GM21367 (cell line): ENCODE results near the gene GPR173.
A peak's percentile ranks its signal among the peaks of the same experiment; 100 is the strongest.

ENCODE experiments used
- ATAC-seq: cut with Tn5 transposase; IDR thresholded peaks from one replicate; pipeline ENCODE4 v1.9.1; 2021; ENCODE audit not compliant: unreplicated experiment

The GPR173 gene

GRCh38 chrX:53065104-53065503, 16.5 kb downstream of the GPR173 start:
- no peak for ATAC-seq

DNA sequence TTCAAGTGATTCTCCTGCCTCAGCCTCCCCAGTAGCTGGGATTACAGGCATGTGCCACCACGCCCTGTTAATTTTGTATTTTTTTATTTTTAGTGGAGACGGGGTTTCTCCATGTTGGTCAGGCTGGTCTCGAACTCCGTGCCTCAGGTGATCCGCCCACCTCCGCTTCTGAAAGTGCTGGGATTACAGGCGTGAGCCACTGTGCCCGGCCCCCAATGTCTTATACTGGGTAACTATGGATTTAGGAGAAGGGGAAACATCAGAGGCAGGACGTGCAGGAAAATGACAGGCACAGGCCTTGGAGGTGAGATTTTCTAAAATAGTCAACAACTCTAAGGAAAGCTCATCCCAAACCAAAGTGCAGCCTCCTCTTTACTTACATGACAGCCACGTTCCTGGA, 22.5 kb downstream of the GPR173 start:
- no peak for ATAC-seq

GRCh38 chrX:53071604-53072417, 23.2 kb downstream of the GPR173 start:
- ATAC-seq: peak; percentile 83

GRCh38 chrX:53072418-53073114, 24.0 kb downstream of the GPR173 start:
- no peak for ATAC-seq

GRCh38 chrX:53073115-53073586, 24.6 kb downstream of the GPR173 start:
- ATAC-seq: no peak

- no peak for ATAC-seq
These were observed 26.4 kb downstream of the GPR173 start for GRCh38 chrX:53075011-53075410.

GRCh38 chrX:53076671-53077070, 28.1 kb downstream of the GPR173 start:
- no peak for ATAC-seq

DNA sequence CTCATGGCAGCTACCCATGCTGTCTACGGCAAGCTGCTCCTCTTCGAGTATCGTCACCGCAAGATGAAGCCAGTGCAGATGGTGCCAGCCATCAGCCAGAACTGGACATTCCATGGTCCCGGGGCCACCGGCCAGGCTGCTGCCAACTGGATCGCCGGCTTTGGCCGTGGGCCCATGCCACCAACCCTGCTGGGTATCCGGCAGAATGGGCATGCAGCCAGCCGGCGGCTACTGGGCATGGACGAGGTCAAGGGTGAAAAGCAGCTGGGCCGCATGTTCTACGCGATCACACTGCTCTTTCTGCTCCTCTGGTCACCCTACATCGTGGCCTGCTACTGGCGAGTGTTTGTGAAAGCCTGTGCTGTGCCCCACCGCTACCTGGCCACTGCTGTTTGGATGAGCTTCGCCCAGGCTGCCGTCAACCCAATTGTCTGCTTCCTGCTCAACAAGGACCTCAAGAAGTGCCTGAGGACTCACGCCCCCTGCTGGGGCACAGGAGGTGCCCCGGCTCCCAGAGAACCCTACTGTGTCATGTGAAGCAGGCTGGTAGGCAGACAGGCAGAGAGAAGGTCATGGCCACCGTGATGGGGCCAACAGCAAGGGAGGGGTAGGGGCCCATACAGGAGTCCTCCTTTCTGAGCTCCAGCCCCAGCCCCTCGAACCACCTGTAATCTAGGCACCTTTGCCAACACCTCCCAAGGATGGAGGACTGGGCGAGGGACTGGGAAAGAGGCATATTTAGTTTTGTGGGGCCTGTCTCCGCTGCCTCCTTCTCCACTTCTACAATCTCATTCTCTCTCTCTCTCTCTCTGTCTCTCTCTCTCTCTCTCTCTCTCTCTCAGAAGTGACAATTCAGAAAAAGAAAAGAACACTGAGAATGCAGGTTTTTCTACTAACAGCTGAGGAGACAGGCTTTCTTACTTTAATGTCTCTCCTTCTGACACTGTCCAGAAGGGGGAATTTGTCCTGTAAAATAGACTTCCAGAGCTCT, 28.9 kb downstream of the GPR173 start:
- ATAC-seq: no peak

- ATAC-seq: no peak
These were observed 30.4 kb downstream of the GPR173 start for GRCh38 chrX:53078943-53079342.

GRCh38 chrX:53080628-53081580, 32.3 kb downstream of the GPR173 start:
- no peak for ATAC-seq

DNA sequence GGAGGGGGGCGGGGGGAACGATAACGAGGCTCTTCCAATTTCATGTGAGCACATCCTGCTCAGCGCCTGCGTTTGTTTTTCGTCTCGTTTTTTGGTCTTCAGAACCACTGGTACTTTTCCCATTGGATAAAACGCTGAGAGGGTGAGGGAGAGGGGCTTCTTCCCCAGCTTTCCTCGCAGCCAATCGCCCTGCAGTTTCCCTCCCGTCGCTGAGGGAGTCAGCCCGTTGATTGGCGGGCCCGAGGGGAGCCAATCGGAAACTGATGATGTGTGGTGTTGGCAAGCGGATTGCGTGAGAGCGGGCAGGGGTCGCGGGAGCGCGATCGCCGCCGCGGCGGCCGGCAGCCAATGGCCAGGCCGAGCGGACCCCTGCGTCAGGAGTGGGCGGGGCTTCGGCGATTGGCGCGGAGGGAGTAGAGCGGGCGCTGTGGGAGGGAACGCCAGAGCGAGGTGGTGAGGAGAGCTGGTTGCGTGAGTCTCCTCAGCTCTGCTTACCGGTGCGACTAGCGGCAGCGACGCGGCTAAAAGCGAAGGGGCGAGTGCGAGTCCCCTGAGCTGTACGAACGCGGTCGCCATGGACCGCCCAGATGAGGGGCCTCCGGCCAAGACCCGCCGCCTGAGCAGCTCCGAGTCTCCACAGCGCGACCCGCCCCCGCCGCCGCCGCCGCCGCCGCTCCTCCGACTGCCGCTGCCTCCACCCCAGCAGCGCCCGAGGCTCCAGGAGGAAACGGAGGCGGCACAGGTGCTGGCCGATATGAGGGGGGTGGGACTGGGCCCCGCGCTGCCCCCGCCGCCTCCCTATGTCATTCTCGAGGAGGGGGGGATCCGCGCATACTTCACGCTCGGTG, 33.6 kb downstream of the GPR173 start, which contains the start of gene TSPYL2:
TSPYL2 (plus strand) TSS at position 443 of the 848 bp plus-strand sequence; CDS start at position 575, 132 bp downstream.
- peak; percentile 92 for ATAC-seq

DNA sequence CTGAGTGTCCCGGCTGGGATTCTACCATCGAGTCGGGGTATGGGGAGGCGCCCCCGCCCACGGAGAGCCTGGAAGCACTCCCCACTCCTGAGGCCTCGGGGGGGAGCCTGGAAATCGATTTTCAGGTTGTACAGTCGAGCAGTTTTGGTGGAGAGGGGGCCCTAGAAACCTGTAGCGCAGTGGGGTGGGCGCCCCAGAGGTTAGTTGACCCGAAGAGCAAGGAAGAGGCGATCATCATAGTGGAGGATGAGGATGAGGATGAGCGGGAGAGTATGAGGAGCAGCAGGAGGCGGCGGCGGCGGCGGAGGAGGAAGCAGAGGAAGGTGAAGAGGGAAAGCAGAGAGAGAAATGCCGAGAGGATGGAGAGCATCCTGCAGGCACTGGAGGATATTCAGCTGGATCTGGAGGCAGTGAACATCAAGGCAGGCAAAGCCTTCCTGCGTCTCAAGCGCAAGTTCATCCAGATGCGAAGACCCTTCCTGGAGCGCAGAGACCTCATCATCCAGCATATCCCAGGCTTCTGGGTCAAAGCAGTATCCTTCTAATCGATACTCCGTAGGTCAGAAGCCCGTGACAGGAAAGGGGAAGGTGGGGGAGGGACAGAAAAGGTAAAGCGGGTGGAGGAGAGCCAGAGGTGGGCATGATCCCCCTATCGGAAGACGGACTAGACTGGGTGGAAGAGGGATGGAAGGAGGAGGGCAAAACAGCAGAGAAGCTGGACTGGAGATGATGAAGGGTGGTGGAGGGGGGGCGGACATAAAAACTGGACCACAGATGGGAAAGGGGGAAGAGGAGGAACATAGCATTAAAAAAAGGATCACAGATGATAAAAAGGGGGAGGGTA, 34.4 kb downstream of the GPR173 start:
- no peak for ATAC-seq

DNA sequence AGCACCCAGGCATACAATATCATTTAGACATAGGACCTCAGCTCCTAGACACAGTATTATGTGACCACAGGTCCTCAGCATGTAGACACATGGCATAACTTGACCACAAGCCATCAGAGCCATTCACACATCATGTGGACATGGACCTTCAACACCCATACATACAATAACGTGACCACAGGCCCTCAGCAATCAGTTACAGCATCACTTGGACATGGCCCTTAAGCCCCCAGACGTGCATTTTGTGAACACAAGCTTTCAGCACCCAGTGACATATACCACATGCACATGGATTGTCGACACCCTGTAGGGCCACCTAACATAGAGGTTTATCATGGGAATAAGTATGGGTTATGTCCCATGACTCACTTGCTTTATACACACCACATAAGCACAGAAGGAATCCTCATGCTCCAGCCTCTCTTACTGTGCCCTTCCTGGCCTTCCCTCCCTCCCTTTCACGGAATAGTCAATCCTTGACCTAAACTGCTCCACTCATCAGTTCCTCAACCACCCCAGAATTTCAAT, 35.5 kb downstream of the GPR173 start:
- ATAC-seq: no peak

GRCh38 chrX:53084863-53085262, 36.3 kb downstream of the GPR173 start:
- no peak for ATAC-seq

DNA sequence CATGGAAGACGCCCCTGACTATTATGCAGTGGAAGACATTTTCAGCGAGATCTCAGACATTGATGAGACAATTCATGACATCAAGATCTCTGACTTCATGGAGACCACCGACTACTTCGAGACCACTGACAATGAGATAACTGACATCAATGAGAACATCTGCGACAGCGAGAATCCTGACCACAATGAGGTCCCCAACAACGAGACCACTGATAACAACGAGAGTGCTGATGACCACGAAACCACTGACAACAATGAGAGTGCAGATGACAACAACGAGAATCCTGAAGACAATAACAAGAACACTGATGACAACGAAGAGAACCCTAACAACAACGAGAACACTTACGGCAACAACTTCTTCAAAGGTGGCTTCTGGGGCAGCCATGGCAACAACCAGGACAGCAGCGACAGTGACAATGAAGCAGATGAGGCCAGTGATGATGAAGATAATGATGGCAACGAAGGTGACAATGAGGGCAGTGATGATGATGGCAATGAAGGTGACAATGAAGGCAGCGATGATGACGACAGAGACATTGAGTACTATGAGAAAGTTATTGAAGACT, 37.2 kb downstream of the GPR173 start:
- ATAC-seq: no peak

GRCh38 chrX:53086464-53086863, 37.9 kb downstream of the GPR173 start:
- no peak for ATAC-seq

DNA sequence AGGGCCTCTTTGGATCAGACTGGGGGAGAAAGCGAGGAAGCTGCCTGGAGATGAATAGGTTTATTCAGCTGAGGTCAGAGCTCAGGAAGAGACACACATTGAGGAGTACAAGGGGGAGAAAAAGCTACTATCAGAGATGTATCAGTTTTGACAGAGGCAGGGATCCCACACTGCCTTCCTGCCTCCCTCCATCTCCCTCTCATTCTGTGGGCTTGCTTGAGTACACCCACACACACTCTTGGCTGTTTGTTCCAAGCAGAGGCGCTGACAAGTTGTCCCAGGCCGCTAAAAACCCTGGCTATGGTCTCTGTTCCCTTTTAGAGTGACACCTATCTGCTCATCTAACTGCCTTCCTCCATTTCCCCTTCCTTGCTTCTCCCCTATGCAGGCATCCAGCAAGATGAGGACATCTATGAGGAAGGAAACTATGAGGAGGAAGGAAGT, 38.8 kb downstream of the GPR173 start:
- no peak for ATAC-seq
